HG03159 (cell line): ENCODE data around the gene RPS17.

Source experiments
- ATAC-seq: cut with Tn5 transposase; IDR thresholded peaks from one replicate; pipeline ENCODE4 v1.9.1; 2021; ENCODE audit warnings: mild to moderate bottlenecking, moderate library complexity; ENCODE audit not compliant: unreplicated experiment

RPS17 gene

DNA sequence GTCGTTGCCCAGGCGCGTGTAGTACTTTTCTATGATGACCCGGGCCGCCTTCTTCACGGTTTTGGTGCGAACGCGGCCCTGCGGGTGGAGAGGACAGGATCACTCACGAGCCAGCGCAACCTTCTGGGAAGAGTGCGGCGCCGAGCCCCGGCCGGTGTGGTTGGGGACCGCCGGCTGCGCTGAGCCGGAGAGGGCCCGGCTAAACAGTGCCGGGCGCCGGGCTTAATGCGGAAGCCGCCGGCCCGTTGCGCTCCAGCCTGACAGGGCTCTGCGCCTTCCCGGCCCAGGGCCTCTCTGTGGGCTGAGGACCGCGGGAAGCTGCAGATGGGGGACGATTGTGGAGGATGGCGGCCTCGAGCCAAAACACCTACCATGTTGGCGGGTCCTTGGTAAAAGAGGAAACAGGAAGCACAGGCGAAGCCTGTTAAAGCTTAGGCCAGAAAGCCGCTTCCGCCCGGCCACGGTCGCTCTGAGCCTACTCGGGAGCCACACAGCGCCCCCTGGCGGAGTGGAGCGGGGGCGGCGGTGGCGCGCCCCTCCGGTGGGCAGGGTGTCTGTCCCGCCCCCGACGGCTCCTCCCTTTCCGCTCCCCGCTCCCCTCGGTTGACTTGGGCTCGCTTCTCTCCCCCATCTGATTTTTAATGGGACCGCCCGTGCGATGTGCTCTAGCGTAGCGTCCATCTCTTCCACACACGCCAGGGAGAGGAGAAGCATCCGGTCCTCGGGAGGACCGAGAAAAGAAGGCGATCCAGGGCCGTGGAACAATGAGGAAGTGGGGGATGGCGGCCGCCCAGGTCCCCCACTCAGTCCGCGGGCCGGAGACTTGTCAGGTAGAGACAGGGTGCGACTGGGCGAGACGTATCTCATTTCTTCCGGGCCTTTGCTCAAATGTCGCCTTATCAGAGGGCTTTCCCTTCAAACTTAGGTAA lies at the start of gene RPS17:
RPS17 (minus strand) TSS at position 403 of the 929 bp plus-strand sequence; CDS start at position 374, 29 bp downstream.
- peak; percentile 93 for ATAC-seq

DNA sequence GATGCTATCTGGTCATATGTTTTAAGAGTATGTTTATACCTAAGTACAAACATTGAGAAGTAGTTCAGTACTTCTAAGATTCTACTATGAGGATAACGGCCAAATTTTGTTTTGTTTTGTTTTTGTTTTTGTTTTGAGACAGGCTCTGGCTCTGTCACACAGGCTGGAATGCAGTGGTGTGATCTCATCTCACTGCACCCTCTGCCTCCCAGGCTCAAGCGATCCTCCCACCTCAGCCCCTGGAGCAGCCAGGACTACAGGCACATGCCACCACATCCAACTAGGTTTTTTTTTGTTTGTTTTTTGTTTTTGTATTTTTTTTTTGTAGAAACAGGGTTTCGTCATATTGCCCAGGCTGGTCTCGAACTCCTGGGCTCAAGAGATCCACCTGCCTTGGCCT lies 47.5 kb upstream of the RPS17 start:
- ATAC-seq: no peak

GRCh38 chr15:82585072-82585471 lies 44.8 kb upstream of the RPS17 start:
- ATAC-seq: no peak

DNA sequence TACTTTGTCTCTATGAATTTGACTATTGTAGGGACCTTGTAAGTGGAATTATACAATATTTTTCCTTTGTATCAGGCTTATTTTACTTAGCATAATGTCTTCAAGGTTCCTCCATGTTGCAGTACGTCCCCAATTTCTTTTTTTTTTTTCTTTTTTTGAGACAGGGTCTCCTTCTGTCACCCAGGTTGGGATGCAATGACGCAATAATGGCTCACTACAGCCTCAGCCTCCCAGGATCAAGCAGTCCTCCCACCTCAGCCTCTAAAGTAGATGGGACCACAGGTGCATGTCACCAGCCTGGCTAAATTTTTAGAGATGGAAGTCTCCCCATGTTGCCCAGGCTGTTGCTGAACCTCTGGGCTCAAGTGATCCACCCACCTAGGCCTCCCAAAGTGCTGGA lies 40.5 kb upstream of the RPS17 start:
- no peak for ATAC-seq

- ATAC-seq: no peak
These were observed 35.1 kb upstream of the RPS17 start for GRCh38 chr15:82575335-82575734.

DNA sequence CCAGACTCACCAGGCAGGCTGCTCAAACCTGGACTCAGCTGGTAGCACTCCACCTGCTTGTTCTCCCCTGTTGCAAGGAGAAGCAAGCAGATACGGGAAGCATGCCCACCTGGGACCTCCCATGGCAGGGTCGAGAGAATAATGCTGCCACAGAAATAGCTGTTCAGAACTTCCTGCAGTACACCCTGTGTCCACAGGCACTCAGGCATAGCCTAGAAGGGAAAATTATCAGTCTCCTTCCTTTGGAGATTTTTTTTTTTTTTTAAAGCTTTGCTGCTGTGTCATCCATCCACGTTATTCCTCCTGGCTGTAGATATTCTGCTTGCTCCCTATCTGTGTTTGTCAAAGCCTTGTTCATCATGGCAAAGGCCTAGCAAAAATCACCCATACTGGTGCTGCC lies 32.7 kb upstream of the RPS17 start:
- ATAC-seq: no peak

DNA sequence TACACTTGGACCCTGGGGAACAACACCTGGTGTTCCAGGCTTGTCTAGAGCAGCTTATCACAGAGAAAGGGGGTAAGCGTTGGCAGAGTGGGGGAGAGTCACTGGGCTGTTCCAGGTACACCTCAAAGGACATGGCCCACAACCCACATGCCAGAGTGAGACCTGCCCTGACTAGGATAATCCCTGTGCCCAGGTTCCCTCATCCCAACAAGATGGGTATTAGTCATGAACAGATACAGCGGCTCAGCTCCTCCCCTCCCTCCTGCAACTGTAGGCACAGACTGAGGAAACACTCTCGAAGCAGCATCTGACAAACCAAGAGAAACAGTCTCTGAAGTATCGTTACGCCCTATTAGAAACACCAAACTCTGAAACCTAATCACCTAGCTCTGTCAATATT lies 32.1 kb upstream of the RPS17 start:
- ATAC-seq: no peak

- ATAC-seq: no peak
These were observed 31.5 kb upstream of the RPS17 start for GRCh38 chr15:82571722-82572222.

DNA sequence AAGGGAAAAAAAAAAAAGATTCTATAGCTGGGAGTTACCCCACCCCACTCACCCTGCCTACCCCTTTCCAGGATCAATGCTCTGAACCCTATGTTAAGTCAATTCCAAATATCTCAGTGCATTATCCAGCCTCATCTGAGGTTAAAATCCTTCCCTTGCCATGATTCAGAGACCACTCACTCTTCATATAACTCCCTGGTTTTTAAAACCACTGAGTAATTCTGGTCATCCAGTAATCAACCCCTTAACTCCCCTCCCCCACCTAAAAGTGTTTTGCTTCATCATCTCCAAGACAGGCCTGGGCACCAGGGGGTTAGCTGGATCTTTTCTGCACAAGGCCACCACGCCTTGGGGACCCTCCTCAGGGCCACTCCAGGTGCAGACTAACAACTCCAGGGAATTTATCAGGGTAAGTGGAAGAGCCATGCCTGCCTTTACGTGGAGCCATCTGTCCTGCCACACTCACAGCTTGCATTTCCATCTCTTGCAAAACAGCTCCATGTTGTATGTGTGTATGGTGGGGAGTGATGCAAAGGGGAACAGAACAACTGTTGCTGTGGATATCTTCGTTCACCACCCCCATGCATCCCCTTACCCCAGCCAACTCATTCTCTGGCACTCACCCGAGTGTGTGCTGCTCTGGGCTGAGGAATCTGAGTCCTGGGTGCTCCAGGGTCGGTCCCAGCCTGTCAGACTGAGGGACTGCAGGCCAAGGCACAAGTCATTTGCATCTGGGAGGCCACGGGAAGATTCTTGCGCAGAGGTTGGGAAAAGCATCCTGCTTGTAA lies 30.7 kb upstream of the RPS17 start:
- ATAC-seq: no peak

- ATAC-seq: no peak
These were observed 29.6 kb upstream of the RPS17 start for GRCh38 chr15:82569834-82570233.

DNA sequence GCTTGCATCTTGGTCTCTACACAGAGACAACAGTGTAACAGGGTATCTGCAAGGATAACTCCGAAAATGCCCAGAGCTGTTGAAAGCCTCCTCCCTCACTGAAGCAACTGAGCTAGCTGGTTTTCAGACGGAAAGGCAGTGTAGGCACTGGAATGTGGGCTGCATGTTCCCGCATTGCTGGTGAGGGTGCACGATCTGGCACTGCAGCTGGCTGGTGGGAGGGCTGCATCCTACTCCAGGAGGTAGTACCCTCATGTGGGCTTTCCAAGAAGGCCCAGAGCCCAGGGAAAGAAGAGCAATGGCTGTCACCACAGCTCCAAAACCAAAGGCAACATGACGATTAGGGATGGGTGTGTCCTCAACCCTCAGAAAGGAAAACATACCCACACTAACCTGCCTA lies 28.7 kb upstream of the RPS17 start:
- no peak for ATAC-seq

GRCh38 chr15:82567661-82568060 lies 27.4 kb upstream of the RPS17 start:
- no peak for ATAC-seq

- no peak for ATAC-seq
These were observed 26.4 kb upstream of the RPS17 start for GRCh38 chr15:82566690-82567089.

- no peak for ATAC-seq
These were observed 18.2 kb upstream of the RPS17 start for GRCh38 chr15:82558502-82558901.

DNA sequence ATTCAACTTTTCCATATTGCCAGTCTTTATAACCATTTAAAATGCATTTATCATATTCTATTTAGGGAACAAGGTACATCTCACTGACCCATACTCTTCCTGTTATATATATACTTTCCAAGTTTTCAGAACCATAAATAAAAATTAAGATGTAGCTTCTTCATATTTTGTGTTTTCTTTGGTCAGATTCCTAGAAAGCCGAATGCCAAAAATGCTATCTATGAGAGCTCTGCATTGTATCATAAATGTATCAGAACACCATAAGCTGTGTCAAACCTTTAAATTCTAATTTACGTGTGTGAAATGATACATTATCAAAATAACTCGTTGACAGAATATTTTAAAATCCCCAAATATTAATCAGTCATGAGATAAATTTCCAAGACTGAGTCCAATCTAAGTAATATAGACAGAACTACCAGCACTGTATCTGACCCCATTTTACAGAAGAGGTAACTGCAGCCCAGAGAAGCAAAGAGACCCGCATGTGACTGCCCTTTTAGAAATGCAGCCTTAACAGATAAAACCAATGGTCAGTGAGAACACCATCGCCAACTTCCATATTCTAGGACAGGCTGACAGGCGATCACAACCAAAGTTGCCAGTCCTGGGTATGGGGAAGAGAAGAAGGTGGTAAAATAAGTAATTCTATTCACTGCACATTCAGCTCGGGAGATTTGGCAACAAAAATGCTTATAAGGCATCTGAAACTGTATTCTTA lies 16.2 kb upstream of the RPS17 start:
- no peak for ATAC-seq

DNA sequence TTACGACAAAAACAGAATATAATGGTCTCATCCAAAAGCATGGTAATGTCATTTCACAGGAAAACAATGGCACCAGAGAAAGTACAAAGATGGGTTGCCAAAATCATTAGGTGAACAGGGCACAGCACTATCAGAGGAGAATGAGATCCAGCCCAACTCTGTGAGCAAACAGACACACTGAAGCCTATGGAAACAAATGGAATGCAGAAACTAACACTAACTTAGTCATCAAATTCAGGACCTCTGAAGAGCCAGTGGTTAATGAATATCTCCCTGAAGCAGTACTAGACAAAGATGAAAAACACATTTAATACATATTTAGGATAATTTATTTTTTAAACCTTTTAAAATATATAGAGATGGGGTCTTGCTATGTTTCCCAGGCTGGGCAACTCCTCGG lies 14.6 kb upstream of the RPS17 start:
- no peak for ATAC-seq

DNA sequence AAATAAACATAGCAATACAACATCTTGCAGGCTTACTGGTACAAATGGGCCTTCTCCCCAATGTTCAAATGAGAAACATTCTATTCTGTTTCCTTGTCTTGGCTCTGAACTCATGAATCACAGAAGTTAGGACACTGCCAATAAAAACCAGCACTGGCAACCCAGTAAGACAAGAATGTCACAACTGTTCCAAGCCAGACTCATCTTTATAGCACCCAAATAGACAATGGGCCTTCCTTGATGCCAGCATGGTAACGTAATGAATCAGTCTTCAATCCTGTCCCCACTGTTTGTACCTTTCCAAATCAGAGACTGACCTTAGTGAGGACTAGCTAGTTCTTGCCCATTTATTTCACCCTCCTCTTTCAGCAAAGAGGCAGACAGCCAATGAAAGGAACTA lies 14.1 kb upstream of the RPS17 start:
- no peak for ATAC-seq

DNA sequence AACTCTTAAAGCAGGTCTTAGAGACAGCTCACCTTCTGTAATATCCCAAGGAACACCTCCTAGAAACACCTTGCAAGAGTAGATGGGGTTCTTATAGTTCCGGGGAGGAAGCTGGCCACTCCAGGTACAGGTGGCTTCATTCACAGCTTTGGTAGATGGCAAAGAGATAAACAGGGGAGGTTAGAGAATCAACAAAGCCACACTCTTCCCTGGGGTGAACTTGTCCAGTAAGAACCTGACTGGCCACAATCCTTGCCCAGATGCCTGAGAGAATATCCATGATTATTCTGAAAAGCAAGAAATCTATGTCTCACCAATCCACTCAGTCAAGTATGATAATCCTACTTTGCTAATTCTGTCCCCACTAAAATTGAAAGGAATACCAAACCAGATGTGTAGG lies 13.6 kb upstream of the RPS17 start:
- no peak for ATAC-seq

DNA sequence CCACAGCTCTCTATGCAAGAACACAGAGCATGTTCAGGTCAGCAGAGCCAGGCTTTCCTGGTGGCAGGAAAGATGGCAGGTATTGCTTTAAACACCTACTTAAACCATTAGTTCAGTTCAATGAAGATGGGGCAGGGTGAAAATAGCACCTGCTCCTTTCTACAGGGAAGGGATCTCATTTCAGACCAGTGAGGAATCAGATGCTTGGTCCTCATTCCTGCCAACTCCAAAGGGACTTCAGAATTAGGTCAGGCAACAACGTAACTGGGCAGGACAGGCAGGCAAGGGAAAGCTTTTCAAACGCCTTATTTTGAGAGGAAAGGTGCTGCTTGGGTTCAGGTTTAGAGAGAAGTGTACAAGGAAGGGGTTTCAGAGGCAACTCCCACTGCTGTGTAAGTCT lies 12.6 kb upstream of the RPS17 start:
- ATAC-seq: no peak

DNA sequence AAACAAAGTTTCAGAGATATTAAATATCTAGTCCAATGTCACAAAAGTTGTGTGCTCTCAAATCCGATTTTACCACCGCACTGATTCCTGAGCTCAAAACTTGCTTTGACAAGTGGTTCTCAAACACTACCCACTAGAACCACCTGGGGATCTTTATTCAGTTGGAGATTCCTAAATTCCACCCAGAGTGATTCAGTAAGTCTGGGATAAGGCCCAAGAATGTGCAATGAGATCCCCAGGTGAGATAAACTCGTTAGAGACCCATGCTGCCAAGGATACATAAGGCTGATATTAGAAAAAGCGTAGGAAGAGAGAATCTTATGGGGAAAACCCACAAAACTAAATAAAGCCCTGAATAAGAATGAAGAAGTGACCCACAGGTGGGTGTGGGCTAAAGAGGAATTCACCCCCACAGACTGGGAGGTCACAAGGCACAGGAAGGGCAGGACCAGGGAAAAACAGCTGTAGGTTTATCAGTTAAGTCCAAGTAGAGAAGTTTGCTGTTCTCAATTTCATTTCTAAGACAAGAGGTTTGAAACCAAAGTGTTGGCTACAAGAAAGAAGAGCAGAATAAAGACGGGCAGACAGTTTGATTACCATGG lies 11.5 kb upstream of the RPS17 start:
- no peak for ATAC-seq

DNA sequence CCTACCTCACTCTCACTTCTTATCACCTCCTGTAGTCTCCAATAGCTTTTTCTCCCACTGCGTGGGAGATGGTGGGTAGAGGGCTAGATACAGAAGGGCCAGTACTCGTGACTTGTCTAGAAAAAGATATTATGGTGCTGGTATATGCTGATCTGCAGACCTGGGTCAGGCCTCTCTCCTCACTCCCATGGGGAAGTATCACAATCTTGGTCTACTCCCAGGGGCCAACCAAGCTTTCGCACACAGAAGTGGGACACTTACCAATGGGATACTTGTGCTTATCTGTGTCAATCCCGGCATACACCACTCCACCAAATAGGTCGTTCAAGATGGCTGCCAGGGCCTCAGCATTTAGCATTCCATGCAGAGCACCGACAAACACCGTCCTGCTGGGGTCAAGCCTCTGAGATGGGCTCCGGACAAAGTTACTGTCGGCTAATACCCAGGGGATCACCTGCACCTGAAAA lies 9.0 kb upstream of the RPS17 start:
- no peak for ATAC-seq
